C4-2B (cell line): ENCODE measurements around the gene EPB41L5.

Source experiments
- H3K27ac ChIP-seq: fragments of 450-650 bp; 2 replicates; pipeline ENCODE4 v1.5.1; 2017
- ZFX ChIP-seq: fragments of 450-650 bp; IDR thresholded peaks from 2 replicates; pipeline ENCODE4 v1.6.1; 2017
- TF ChIP-seq, protein P1 (sequence below): fragments of 450-650 bp; conservative IDR thresholded peaks from 2 replicates; pipeline ENCODE4 v1.5.1; 2017; ENCODE audit warnings: mild to moderate bottlenecking

Gene EPB41L5

GRCh38 chr2:120225549-120226065 is 212.7 kb downstream of the EPB41L5 start:
- no peak overlapping the region for H3K27ac ChIP-seq
- TF ChIP-seq ZFX = no peak
- TF ChIP-seq, protein P1, sequence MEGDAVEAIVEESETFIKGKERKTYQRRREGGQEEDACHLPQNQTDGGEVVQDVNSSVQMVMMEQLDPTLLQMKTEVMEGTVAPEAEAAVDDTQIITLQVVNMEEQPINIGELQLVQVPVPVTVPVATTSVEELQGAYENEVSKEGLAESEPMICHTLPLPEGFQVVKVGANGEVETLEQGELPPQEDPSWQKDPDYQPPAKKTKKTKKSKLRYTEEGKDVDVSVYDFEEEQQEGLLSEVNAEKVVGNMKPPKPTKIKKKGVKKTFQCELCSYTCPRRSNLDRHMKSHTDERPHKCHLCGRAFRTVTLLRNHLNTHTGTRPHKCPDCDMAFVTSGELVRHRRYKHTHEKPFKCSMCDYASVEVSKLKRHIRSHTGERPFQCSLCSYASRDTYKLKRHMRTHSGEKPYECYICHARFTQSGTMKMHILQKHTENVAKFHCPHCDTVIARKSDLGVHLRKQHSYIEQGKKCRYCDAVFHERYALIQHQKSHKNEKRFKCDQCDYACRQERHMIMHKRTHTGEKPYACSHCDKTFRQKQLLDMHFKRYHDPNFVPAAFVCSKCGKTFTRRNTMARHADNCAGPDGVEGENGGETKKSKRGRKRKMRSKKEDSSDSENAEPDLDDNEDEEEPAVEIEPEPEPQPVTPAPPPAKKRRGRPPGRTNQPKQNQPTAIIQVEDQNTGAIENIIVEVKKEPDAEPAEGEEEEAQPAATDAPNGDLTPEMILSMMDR = no peak

DNA sequence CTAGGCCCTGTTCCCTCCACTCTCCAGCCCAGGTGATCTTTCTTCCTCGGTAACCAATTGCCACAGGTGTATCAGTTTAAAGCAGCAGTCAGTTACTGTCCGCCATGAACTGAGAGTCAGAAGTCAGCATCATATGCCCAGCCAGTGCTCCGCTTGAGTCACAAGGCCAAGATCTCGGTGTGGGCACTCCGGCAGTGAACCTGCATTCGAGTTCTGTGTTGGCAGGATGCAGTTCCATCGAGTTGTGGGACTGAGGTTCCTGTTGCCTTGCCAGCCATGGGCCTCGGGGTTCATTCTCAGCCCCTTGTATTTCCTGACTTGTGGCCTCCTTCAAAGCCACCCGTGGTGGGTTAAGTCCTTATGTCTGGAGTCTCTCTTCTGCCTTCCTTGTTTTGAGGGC is 213.4 kb downstream of the EPB41L5 start:
- TF ChIP-seq, protein P1 = no peak
- no peak for TF ChIP-seq ZFX
- H3K27ac ChIP-seq = no peak overlapping the region

DNA sequence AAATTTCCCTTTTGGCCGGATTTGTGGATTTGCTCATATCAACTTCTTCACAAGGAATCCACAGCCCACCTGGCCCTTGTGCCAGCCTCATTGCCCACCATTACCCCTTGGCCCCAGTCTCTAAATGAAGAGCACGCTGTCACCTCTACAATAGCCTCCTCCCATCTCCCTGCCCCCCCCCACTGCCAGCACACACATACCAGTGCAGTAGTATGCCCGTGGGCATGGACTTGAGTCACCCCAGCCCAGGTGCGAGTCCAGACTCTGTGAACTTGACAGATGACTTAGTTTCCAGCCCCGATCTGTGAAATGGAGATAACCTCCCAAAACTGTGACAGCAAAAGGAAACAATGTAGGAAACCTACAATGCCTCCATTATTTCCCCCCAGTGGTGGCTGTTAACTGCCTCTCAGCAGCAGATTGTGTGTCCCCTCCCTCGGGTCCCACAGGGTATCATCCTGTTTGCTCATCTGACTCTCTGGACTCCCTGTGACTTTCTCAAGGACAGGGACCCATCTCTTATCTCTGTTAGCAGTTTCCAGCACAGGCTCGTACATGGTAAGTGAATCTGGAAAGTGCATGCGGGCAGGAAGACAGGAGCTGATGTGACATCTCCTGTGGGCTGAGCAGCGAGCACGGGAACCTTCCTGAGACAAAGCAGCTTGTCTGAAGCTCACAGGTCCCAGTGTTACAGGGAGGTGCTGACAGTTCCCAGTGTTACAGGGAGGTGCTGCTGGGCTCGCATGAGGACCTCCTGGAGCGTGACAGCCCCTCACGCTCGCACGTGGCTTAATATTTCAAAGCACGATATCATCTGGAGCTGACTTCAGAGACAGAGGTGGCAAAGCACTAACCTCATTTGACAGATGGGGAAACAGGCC is 214.5 kb downstream of the EPB41L5 start:
- no peak overlapping the region for H3K27ac ChIP-seq
- no peak for TF ChIP-seq ZFX
- TF ChIP-seq, protein P1 = no peak

- H3K27ac ChIP-seq = no peak overlapping the region
- TF ChIP-seq, protein P1 = no peak
- no peak for TF ChIP-seq ZFX
Measured at GRCh38 chr2:120228503-120228902, 215.6 kb downstream of the EPB41L5 start.
